ENCODE results near the gene BCAP29. TPM values are rescaled to one million over a fixed set of nuclear protein-coding genes. Genes with fewer than 3 reads are reported as not detected.

Gene BCAP29
- total and polyA plus RNA-seq, 2 donors (not counting 3 experiments of a cell fraction or from before 2014, with no cell fraction given): 122 to 162 TPM

GRCh38 chr7:107599262-107599661 is 19.2 kb downstream of the BCAP29 start:
- H3K9me3 ChIP-seq (replicated peaks; ENCODE audit: control insufficient read depth, insufficient read depth, low read length): no peaks in the 10 kb centered on the region

More at GRCh38 chr7:107599262-107599661, 19.2 kb downstream of the BCAP29 start:
- POLR2A ChIA-PET: no interaction called here
- peaks cover 37% of the 10 kb centered on the region for H3K4me1 ChIP-seq (ENCODE audit: control insufficient read depth, extremely low read depth, insufficient read depth, low read length)
- CTCF ChIA-PET: interaction anchor here (0.8 to 1.6 kb wide), 5 partner anchors 10 to 276 kb away, joined by 3 to 5 read pairs (median 3); partner anchors contain the start of gene BCAP29
- FAIRE-seq: no peak
- H3K9ac ChIP-seq (replicated peaks; ENCODE audit: extremely low read depth, insufficient read depth, low read length): no peak overlapping the region
- H3K27ac ChIP-seq (ENCODE audit: insufficient read depth, low read depth, low read length): no peak overlapping the region
- peaks cover 4% of the 10 kb centered on the region for H3K79me2 ChIP-seq (ENCODE audit: control insufficient read depth, insufficient read depth, low read length)
- H4K20me1 ChIP-seq (replicated peaks; ENCODE audit: control insufficient read depth, extremely low read depth, insufficient read depth, low read length): no peaks in the 10 kb centered on the region
- H3K36me3 ChIP-seq (ENCODE audit: control insufficient read depth in 2 of 2, extremely low read depth in 1 of 2, insufficient read depth in 2 of 2, low read length in 2 of 2): peaks cover 5 to 14% of the 10 kb centered on the region in 2 experiments
- TF ChIP-seq FOS (IDR thresholded peaks at IDR 0.05; ENCODE audit: borderline replicate concordance, insufficient read depth, low read length): no peak
- no peak for TF ChIP-seq POLR2A (IDR thresholded peaks at IDR 0.05; ENCODE audit: low read depth, low read length)
- TF ChIP-seq POLR2AphosphoS5 (IDR thresholded peaks at IDR 0.05; ENCODE audit: insufficient read depth, low read depth, low read length): no peak
- TF ChIP-seq EZH2 (IDR thresholded peaks at IDR 0.05; ENCODE audit: borderline replicate concordance, low read depth, low read length, severe bottlenecking): no peak
- TF ChIP-seq JUN (IDR thresholded peaks at IDR 0.05; ENCODE audit: borderline replicate concordance, insufficient read depth, insufficient read length, low read depth): no peak
- no peak for TF ChIP-seq GATA2 (IDR thresholded peaks at IDR 0.05; ENCODE audit: insufficient read depth, insufficient read length, low read depth, low read length)
- no peak for TF ChIP-seq MYC (IDR thresholded peaks at IDR 0.05; ENCODE audit: low read depth, low read length)
- TF ChIP-seq, protein P1, sequence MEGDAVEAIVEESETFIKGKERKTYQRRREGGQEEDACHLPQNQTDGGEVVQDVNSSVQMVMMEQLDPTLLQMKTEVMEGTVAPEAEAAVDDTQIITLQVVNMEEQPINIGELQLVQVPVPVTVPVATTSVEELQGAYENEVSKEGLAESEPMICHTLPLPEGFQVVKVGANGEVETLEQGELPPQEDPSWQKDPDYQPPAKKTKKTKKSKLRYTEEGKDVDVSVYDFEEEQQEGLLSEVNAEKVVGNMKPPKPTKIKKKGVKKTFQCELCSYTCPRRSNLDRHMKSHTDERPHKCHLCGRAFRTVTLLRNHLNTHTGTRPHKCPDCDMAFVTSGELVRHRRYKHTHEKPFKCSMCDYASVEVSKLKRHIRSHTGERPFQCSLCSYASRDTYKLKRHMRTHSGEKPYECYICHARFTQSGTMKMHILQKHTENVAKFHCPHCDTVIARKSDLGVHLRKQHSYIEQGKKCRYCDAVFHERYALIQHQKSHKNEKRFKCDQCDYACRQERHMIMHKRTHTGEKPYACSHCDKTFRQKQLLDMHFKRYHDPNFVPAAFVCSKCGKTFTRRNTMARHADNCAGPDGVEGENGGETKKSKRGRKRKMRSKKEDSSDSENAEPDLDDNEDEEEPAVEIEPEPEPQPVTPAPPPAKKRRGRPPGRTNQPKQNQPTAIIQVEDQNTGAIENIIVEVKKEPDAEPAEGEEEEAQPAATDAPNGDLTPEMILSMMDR (IDR thresholded peaks at IDR 0.05; ENCODE audit: extremely low read depth in 1 of 2, insufficient read depth in 1 of 2, low read depth in 1 of 2, low read length in 2 of 2): no peak
- TF ChIP-seq, protein P2, sequence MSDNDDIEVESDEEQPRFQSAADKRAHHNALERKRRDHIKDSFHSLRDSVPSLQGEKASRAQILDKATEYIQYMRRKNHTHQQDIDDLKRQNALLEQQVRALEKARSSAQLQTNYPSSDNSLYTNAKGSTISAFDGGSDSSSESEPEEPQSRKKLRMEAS (IDR thresholded peaks at IDR 0.05; ENCODE audit: insufficient read depth, insufficient read length): no peak
- H3K9me1 ChIP-seq (replicated peaks; ENCODE audit: control insufficient read depth, extremely low read depth, insufficient read depth, low read length): no peaks in the 10 kb centered on the region
- intact Hi-C loops (cut with micrococcal nuclease) (loop anchor here (5.0 to 10.0 kb wide), 2 partner anchors 134 to 1062 kb away; no protein-coding TSS in a partner anchor), dilution Hi-C loops (cut with MboI; ENCODE audit: extremely low pct_ligation_motif_present, low sequenced_read_pairs) (no loop called here)
- no peak for DNase-seq (ENCODE audit: low read depth, low spot score)
- no peak overlapping the region for H3K4me2 ChIP-seq (ENCODE audit: insufficient read depth, low read length)
- BruUV-seq (replicated peaks): no TSS peak
- no peak overlapping the region for H3K4me3 ChIP-seq (replicated peaks in 1 of 3; ENCODE audit: insufficient read depth in 1 of 3, low read depth in 1 of 3, low read length in 3 of 3)
- H2AFZ ChIP-seq (ENCODE audit: low read depth, low read length): no peak overlapping the region
- H3K27me3 ChIP-seq (ENCODE audit: control insufficient read depth in 2 of 2, insufficient read depth in 2 of 2, low read length in 2 of 2): no peaks in the 10 kb centered on the region

All from endothelial cell of umbilical vein (primary cell).